NCI-H82 treated with DMSO at 0.1 percent for 48 hours (cell line): ENCODE results near the gene USP49.
"Not testable (repeated sequence)": the region's sequence is repeated elsewhere in the genome, so short reads cannot be mapped to it uniquely, and the experiment has no call there.

Source experiments
- DNase-seq: peaks from one replicate; lab custom pipeline; 2025; ENCODE audit not compliant: unreplicated experiment; lab: John Stamatoyannopoulos, UW

USP49 gene

DNA sequence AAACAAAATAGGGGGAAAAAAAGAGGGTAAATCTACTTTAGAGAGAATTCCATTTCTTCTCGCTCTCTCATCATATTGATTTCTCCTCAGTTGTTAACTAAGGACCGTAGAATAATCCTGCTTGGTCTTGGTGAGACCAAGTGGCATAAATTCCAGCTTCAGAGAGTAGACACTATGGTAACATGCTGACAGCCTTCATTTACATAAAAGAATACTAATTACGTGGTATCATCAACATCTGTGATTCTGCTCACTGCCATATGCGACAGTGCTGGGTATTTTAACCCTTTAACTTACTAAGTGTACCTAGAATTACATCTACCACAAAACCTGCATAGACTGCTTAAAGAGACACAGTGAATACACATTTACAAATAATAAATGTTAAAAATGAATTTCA is 80.5 kb downstream of the USP49 start:
- no peak for DNase-seq

DNA sequence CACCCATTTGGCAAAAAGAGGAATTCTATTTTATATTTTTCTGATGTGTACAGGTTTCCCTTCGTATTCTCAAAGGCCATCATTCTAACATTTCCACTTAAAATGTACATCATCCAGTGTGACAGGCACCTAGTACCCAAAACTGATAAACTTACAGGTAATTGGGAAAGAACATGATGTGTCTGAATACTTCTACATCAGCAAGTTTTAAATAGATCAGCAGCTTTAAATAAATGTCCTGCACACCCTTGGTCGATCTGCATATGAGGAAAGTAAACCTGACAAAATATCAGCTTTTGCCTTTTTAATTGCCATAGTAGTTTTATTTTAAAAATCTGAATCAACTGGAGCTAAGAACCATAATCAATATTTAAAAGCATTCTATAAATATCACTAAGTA is 81.2 kb downstream of the USP49 start:
- no peak for DNase-seq

DNA sequence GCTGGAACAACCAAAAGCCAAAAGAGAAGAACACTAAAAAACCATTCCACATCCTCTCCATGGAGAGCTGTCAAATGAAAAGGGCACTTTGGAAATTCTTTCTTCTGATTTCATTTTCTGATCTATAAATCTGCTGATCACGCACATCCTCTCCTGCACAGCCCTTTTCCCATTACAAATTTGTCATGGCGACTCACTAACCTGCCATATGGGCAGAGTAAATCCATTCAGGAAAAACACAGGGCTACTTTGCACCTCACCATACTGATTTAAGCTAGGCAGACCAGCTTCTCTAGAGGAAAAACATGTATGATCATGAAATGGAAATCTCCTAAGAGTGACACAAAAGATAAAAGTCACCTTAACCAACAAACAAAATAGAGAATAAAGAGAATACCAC is 81.7 kb downstream of the USP49 start:
- peak; percentile 30 for DNase-seq

DNA sequence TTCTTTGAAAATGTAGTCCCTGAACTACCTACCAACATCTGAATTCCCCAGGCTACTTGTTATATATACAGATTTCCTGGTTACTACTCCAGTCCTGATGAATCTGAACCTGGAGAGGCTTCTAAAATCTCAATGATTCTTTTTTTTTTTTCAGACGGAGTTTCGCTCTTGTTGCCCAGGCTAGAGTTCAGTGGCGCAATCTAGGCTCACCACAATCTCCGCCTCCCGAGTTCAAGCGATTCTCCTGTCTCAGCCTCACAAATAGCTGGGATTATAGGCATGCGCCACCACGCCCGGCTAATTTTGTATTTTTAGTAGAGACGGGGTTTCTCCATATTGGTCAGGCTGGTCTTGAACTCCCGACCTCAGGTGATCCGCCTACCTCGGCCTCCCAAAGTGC is 83.2 kb downstream of the USP49 start:
- DNase-seq, result not testable (repeated sequence)

DNA sequence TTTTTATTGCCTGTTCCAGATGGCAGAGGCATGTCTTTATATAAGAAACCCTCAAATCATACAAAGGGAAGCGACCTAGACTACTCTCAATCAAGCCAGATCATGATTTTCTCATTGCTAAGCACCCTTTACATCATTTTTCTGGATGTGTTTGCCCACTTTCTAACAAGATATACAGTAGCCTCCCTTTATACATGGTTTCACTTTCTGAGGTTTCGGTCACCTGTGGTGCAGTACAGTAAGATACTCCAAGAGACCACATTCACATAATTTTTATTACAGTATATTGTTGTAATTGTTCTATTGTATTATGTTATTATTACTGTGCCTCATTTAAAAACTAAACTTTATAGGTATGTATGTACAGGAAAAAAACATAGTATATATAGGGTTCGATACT is 84.1 kb downstream of the USP49 start:
- no peak for DNase-seq

DNA sequence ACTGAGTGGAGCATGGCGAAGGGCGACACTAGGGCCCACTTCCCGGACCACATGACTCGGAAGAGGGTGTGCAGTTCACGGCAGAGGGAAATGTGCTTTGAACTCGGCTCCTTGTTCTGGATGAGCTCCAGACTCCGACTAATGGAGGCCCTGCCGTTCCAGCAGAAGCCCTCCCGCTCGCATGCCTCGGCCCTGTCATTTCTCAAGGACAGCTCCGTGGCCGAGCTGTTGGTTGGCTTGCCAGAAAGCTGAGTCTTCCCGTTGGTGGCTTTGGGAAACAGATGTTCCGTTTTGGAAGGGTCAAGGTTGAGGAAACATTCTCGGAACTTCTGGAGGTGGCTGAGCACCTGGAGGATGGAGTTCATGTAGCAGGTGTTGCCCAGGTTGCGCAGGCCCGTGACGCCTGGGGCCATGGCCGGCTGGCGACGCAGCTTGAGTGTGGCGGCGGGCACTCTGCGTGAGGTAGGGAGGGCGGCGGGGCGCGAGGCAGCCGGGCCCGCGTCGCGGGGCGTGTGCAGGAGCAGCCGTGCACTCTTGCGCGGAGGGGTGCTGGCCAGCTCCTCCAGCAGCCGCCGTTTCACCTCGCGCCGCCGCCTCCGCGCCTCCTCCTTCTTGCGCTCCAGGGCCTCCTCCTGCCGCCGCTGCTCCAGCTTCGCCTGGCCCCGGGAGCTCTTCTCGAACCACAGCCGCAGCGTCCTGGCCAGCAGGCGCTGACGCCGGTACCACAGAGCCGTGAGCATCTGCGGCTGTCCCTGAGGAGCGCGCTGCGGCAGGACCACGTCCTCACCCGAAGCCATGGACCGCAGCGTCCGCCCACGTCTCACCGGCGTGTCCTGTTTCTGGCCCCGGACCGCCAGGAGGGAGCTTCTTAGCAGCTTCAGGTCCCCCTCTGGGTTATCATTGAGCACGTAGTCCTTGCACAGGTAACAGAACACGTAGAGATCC is 89.1 kb downstream of the USP49 start:
- DNase-seq, result no peak

DNA sequence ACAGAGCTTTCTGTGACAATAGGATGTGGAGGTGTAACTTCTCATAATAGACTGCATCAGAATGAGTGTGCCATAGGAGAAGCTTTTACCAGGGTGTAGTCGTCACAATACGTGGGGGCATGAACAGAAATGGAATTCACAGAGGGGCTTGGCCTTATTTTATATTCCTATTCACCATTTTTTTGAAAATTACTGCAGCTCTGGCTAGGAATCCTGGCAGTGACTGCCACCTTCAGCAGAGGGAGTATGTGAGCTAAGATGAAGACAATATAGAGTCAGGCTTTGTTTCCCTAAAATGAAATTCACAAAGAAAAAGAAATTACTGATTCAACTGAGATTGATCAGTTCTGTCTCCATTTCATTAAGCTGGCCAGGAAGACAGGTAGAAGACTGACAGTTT is 93.8 kb downstream of the USP49 start:
- no peak for DNase-seq

DNA sequence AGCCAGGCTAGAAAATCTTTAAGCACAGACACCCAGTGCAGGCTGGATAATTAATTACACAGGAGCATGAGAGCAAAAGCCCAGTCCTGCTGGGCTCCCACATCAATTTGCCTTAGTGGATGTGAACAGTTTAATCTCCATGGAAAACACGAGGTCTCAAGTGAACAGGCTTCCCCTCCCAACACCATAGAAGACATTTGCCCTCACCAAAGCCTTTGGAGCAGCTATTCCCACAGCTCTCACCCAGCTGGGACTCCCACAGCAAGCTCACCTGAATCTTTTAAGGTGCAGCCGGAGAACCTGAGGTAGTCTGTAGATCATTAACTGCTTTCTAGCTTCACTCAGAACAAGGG is 95.6 kb downstream of the USP49 start:
- DNase-seq, result no peak

DNA sequence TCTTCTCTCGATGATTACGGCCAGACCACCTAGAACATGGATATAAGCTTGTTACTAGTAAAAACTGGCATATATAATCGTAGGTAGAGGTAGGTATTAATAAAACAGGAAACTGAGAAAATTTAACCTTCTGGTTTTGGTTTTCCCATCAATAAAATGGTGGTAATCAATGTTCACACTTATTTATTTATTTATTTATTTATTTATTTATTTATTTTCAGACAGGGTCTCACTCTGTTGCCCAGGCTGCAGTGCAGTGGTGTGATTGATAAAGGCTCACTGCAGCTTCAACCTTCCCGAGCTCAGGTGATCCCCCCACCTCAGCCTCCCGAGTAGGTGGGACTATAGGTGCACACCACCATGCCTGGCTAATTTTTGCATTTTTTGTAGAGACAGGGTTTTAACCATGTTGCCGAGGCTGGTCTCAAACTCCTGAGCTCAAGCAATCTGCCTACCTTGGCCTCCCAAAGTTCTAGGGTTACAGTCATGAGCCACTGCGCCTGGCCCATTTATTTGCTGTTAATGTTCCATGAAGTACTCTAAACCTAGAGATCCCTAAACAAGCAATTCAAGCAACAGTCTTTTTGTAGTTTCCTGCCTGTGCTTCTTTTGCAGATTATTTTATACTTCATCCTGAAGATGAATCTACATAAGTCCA is 96.1 kb downstream of the USP49 start:
- no peak for DNase-seq

DNA sequence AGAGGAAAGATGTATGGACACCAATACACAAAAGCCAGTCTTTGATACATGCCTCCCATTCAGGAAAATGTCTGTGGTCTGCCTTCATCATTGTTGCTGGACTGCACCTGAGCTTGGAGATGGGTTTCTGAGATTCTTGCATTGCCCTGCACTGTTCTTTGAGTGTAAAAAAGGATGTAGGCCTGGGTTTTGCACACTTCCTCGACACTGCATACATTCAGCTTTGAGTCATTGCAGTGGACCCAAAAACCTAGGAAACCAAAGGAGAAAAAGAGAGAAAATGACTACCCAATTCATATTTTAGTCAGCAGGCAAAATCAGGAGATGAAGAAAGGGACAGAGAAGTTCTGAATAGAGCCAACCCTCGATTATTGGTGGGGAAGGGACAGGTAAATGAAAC is 98.7 kb downstream of the USP49 start:
- no peak for DNase-seq

DNA sequence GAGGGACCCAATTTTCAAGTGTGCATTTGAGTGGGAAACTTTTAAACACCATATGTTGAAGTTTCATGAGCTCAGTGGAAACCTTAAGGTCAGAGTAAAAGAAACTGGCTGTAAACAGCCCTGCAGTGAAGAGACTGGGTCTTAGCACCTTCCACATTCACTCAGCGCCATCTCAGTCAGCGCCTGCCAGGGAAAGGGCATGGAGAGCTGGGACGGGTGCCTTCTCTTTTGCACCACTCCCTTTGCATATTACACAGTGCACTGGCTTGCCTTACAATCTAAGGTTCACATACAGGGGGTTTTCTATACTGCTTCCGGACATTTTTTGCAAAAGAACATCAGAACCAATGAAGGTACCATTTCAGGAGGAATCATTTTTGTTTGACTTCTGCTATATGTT is 103.2 kb downstream of the USP49 start:
- DNase-seq, result no peak

DNA sequence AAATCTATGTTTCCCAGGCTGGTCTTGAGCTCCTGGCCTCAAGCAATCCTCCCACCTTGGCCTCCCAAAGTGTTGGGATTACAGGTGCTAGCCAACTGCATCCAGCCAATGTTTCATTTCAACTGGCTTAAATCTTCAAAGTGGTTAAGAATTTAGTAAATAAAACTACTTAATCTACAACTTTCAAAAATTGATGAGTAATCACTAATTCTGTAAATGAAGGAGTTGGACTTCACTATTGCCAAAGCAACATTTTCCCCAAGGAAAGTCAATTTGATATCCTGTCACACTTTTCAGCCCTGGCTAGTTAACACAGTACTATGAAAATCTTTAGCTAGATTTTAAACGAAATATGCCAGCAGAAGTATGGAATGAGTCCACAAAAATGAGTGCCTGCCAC is 103.9 kb downstream of the USP49 start:
- DNase-seq, result no peak

DNA sequence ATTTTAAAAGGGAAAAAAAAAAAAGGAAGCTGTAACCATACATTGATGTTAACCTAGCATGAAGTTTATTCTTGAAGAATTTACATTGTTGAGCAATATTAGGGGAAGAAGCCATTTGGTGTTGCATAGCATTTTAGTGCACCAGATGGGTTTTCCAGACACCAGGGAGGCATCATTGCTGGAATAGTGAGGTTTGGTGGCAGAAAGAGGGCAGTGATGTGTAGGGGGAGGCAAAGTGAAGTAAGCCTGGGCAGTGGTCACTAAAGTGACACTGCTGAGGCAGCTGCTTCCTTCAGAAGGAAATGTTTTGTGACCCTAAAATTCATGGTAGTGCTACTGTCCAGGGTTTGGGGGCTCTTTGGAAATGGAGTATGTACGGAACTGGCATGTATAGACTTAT is 105.1 kb downstream of the USP49 start:
- DNase-seq, result no peak

DNA sequence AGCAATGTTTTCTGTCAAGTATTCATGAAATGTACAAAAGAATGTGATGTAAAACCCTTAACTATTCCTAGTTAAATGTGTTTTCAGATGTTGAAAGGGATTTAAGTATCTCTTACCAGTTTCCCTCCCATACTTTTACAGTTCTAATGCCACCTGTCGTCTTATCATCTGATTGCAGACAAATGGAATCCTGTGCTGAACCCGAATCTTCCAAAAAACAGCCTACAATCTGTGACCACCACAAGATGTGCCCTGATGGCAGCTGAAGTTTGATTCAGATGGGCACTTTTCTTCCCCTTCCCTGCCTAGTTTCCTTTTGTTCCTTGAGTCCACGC is 105.8 kb downstream of the USP49 start:
- DNase-seq, result no peak

DNA sequence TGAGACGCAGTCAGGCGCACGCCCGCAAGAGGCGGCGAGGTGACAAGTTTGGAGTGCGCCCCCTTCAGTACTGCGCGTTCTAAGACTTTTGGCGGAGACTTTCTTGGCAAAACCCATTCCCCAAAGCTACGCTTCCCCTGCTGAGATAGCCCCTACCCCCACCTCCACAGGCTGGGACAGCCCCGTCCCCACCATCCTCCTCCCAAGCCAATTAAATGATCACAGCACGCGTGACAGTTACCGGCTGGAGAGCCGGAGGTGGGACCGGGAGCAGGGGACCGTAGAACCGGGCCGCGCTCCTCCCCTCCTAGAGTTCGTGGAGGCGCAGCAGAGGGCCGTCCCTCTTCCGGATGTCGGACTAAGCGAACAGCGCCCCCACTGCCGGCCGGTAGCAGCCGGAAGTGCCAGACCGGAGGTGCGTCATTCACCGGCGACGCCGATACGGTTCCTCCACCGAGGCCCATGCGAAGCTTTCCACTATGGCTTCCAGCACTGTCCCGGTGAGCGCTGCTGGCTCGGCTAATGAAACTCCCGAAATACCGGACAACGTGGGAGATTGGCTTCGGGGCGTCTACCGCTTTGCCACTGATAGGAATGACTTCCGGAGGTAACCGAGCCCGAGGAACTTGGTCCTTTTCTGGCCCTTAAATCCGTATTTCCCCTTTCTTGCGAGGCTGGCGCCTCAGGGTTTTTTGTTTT is 107.8 kb downstream of the USP49 start, which contains the start of gene TOMM6:
TOMM6 (plus strand) TSS at position 476 of the 699 bp plus-strand sequence; CDS start at position 480, 4 bp downstream.
- peak; percentile 84 for DNase-seq

DNA sequence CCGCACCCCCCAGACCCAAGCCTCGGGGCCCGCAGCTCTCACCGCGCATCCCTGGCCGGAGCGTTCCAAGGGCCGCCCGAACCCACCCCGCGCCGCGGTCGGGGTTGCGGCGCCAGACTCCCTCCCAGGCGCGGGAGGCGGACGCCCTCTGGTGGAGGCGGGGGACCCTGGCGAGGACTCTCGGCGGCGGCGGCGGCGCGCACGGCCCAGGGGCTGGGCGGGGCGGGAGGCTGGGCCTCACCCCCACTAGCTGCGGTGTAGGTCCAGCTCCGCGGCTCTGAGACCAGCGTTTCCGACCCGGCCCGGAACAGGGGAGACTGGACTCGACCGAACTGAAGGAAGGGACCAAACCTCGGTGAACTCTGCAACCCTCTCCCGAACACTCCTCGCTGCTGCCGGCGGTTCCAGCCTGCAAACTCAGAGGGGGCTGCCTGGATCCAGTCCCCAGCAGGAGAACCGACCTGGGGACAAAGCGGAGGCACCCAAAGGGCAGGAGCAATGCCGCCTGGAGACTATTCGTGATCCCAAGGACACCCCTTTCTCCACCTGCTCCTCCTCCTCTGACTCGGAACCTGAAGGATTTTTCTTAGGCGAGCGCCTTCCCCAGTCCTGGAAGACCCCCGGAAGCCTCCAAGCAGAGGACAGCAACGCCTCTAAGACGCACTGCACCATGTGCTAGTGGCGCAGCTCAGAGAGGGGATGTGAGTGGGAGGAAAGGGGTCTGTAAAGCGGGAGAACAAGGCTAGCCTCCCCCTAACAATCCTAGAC is 108.5 kb downstream of the USP49 start:
- peak; percentile 51 for DNase-seq

DNA sequence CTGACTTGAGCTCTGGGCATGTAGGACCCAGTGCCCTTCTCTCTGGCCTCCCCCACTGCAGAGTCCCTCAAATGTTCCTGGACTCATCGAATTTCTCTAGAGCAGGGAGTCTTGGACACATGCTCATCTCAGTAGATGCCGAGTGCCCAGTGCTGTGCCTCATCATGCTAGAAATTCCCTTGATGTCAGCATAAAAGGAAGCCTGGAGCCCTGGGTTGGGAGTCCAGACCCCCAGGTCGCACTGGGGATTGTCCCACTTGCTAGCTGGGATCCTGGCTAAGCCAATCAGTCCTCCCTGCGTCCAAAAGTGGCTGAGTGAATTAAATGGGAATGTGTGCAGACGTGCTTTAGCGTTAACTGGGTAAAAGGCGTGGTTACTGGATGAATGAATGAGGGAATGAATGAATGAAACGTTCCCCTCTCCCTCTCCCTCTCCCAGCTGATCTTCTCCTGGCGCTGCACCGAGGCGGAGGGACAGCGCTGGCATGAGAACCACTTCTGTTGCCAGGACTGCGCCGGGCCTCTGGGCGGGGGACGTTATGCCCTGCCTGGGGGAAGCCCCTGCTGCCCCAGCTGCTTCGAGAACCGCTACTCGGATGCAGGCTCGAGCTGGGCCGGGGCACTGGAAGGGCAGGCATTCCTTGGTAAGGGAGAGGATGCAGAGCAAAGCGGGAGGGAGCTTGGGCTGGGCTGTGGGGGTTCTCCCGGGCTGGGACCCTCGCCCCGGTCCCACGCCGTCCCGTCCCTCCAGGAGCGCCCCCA is 109.3 kb downstream of the USP49 start:
- no peak for DNase-seq

DNA sequence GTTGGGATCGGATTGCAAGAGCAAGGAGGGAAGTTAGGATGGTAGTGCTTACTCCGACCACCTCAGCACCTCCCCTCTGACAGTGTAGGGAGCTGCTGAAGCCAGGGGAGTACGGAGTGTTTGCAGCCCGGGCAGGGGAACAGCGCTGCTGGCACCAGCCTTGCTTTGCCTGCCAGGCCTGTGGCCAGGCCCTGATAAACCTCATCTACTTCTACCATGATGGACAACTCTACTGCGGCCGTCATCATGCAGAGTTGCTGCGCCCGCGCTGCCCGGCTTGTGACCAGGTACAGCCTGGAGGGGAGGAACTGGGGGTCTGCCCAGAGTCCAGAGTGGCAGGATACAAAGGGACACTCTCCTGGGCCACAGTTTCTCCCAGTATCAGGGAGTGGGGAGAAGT is 109.9 kb downstream of the USP49 start:
- no peak for DNase-seq

DNA sequence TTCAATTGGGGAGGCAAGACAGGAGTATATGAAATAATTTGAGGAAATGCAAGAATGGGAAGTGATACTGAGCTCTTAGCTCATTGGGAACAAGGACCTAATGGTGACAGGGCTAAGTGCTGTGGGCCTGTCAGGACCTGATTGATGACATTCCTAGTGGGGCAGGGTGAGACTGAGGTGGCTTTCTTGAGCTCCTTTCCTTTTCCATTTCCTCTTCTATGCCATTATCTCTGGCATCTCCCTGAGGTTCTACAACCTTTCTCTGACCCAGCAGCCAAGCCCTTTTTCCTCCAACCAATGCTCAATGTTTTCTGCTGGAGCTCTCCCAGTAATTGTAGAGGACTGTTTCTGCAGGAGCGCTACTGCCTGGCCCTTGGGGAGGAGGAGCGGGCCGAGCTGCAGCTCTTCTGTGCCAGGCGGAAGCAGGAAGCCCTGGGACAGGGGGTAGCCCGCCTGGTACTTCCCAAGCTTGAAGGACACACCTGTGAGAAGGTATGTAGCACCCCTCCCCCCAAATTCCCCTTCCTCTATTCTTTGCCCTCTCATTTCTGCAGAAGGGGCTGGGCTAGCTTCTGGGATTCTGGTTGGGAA is 110.5 kb downstream of the USP49 start:
- DNase-seq, result no peak

DNA sequence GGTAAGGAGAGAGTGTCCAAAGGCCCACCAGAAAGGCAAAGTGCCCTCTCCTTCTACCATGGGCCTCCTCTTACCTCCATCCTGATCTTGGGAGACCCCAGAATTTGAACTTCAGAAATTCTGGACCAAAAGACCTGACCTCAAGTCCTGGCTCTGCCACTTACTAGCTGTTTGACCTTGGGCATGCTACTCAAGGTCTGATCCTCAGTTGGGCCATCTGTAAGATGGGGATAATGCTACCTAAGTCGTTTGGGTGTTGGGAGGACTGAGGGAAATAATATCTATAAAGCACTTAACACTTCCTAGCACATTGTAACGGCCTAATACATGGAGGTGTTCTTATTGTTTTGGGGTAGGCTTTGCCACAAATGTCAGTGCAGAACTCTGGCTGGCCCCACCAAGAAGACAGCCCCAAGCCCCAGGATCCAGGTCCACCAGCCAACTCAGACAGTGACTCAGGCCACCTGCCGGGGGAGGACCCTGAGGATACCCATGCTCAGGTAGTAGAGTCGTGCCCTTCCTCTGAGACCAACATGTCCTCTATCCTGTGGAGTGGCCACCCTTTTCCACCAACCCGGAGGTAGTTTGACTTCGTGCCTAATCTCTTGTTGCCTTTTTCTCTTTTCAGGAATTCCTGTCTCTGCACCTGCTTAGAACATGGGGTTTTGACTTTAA is 111.9 kb downstream of the USP49 start:
- no peak for DNase-seq
